ENCODE results near the gene FOXE3. TPM values are rescaled to one million over a fixed set of nuclear protein-coding genes. Genes with fewer than 3 reads are reported as not detected.

Gene FOXE3
- total RNA-seq, 1 experiment from 2014 or later, result not detected

DNA sequence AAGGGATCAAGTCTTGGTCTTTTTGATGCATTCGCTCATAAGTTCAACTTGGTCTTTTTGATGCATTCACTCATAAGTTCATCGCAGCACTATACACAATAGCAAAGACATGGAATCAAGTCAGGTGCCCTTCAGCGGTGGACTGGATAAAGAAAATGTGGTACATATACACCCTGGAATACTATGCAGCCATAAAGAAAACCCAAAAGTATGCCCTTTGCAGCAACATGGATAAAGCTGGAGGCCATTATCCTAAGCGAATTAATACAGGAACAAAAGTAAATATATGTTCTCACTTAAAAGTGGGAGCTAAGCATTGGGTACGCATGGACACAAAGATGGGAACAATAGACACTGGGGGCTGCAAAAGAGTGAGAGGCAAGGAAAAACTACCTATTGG is 29.8 kb upstream of the FOXE3 start:
- Histone ChIP-seq H3K36me3 (ENCODE audit: control insufficient read depth, insufficient read depth, low read length) (no peaks in the 10 kb centered on the region), H3K4me3 (ENCODE audit: low read depth, low read length) (no peak overlapping the region), H3K9me3 (0 out of 2 replicates have a peak, but pooled peaks cover 4% of the 10 kb centered on the region), H3K4me1 (peaks cover 60% of the 10 kb centered on the region), H3K27me3 (replicated peaks; ENCODE audit: control insufficient read depth, insufficient read depth, low read length) (no peaks in the 10 kb centered on the region)
- intact Hi-C loops (cut with micrococcal nuclease; ENCODE audit: unreplicated experiment), result loop anchor here (5.0 kb wide), 1 partner anchor 51 kb away; the partner anchor contains the start of gene FOXD2
- H3K4me3 Mint-ChIP-seq (ENCODE audit: unreplicated experiment), result no peak overlapping the region
- CTCF ChIA-PET, result interaction anchor here (0.6 kb wide), 2 partner anchors 207 to 311 kb away, joined by 3 read pairs; no protein-coding TSS in a partner anchor
- TF ChIP-seq, protein P1, sequence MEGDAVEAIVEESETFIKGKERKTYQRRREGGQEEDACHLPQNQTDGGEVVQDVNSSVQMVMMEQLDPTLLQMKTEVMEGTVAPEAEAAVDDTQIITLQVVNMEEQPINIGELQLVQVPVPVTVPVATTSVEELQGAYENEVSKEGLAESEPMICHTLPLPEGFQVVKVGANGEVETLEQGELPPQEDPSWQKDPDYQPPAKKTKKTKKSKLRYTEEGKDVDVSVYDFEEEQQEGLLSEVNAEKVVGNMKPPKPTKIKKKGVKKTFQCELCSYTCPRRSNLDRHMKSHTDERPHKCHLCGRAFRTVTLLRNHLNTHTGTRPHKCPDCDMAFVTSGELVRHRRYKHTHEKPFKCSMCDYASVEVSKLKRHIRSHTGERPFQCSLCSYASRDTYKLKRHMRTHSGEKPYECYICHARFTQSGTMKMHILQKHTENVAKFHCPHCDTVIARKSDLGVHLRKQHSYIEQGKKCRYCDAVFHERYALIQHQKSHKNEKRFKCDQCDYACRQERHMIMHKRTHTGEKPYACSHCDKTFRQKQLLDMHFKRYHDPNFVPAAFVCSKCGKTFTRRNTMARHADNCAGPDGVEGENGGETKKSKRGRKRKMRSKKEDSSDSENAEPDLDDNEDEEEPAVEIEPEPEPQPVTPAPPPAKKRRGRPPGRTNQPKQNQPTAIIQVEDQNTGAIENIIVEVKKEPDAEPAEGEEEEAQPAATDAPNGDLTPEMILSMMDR (IDR thresholded peaks at IDR 0.05; ENCODE audit: insufficient read depth in 1 of 2, low read depth in 1 of 2, low read length in 1 of 2, severe bottlenecking in 1 of 2, unreplicated experiment in 1 of 2), result no peak
- POLR2A ChIA-PET, result no interaction called here
- H3K9me3 Mint-ChIP-seq (ENCODE audit: unreplicated experiment), result no peaks in the 10 kb centered on the region
- peaks cover 36% of the 10 kb centered on the region for H3K36me3 Mint-ChIP-seq (ENCODE audit: insufficient read depth, unreplicated experiment)
- peaks cover 38% of the 10 kb centered on the region for H3K4me1 Mint-ChIP-seq (ENCODE audit: low read depth, unreplicated experiment)
- no peaks in the 10 kb centered on the region for H3K27me3 Mint-ChIP-seq (ENCODE audit: insufficient read depth, unreplicated experiment)
- BruUV-seq (replicated peaks), result no TSS peak
- DNase-seq, result no peak
- peak overlapping the region; percentile 33 for H3K27ac Mint-ChIP-seq (ENCODE audit: unreplicated experiment)

DNA sequence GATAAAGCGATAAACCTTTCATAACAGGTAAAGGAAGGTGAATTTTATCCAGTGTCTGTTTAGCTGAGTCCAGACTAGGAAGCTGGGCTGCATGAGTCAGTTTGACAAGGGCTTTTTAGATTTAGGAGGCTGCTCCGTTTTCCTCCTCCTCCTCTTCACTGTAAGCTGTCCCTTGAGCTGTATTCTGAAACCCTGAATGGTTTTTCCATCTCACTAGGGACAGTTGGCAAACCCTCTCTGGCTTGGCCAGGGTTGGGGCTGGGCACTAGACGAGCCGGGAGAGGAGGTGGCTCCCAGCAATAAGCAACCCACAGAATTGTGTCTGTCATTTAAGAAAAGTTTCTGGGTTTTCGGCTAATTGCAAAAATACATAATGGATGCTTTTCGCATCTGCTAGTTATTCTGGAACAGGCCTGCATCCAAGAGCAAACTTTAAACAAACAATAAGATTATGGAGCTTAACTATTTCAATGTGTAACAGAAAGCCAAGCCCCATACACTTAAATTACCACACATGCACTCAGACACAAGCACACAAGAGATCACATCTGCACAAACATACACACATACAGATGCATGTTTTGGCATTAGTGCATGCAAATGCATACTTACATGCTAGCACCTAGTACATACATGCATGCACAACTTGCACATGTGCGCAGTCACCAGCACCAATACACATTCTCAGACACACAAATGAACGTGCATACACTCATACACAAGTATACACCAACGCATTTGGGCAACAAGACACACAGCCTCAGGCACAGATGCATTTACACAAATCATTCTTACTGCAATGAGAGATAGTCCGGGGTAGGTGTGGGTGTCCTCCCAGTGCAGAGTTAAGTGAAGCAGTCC is 27.8 kb upstream of the FOXE3 start:
- no TSS peak for BruUV-seq (replicated peaks)
- 0 out of 2 replicates have a peak, but pooled peaks cover 4% of the 10 kb centered on the region for H3K9me3 ChIP-seq
- POLR2A ChIA-PET, result no interaction called here
- Mint-ChIP-seq H3K36me3 (ENCODE audit: insufficient read depth, unreplicated experiment) (peaks cover 25% of the 10 kb centered on the region), H3K27ac (ENCODE audit: unreplicated experiment) (peak overlapping the region; percentile 69), H3K4me1 (ENCODE audit: low read depth, unreplicated experiment) (peaks cover 52% of the 10 kb centered on the region), H3K27me3 (ENCODE audit: insufficient read depth, unreplicated experiment) (no peaks in the 10 kb centered on the region), H3K4me3 (ENCODE audit: unreplicated experiment) (peak overlapping the region; percentile 15), H3K9me3 (ENCODE audit: unreplicated experiment) (no peaks in the 10 kb centered on the region)
- DNase-seq, result no peak
- TF ChIP-seq, protein P1 (IDR thresholded peaks at IDR 0.05; ENCODE audit: insufficient read depth in 1 of 2, low read depth in 1 of 2, low read length in 1 of 2, severe bottlenecking in 1 of 2, unreplicated experiment in 1 of 2), result no peak
- H3K36me3 ChIP-seq (ENCODE audit: control insufficient read depth, insufficient read depth, low read length), result no peaks in the 10 kb centered on the region
- H3K4me3 ChIP-seq (ENCODE audit: low read depth, low read length), result no peak overlapping the region
- intact Hi-C loops (cut with micrococcal nuclease; ENCODE audit: unreplicated experiment), result loop anchor here (1.0 to 5.0 kb wide), 2 partner anchors 36 to 49 kb away; partner anchors contain the start of gene FOXD2
- H3K27me3 ChIP-seq (replicated peaks; ENCODE audit: control insufficient read depth, insufficient read depth, low read length), result no peaks in the 10 kb centered on the region
- peaks cover 53% of the 10 kb centered on the region for H3K4me1 ChIP-seq
- CTCF ChIA-PET, result interaction anchor here (1.0 to 3.9 kb wide), 9 partner anchors 32 to 338 kb away, joined by 3 to 39 read pairs (median 5); partner anchors contain the start of gene FOXD2

DNA sequence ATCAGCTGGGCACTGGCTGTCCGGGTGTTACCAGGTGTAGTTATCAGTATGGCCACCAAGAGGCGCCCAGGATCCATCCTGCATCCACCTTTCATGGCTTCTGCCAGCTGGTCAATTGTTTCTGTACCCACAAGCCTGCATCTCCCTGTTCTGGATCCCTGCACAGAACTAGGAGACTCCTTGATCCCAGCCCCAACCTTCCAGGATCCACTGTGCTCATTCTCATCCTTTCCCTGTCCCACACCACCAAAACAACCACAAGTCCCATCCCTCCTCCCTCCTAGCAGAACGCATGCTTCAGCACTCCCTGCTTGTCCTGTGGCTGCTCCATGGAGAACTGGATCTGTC is 27.2 kb upstream of the FOXE3 start:
- BruUV-seq (replicated peaks), result no TSS peak
- Mint-ChIP-seq H3K36me3 (ENCODE audit: insufficient read depth, unreplicated experiment) (peaks cover 19% of the 10 kb centered on the region), H3K27ac (ENCODE audit: unreplicated experiment) (peak overlapping the region; percentile 69), H3K9me3 (ENCODE audit: unreplicated experiment) (no peaks in the 10 kb centered on the region), H3K4me3 (ENCODE audit: unreplicated experiment) (peak overlapping the region; percentile 15), H3K4me1 (ENCODE audit: low read depth, unreplicated experiment) (peaks cover 52% of the 10 kb centered on the region), H3K27me3 (ENCODE audit: insufficient read depth, unreplicated experiment) (no peaks in the 10 kb centered on the region)
- no peaks in the 10 kb centered on the region for H3K36me3 ChIP-seq (ENCODE audit: control insufficient read depth, insufficient read depth, low read length)
- DNase-seq, result peak; percentile 67 to 74
- H3K4me3 ChIP-seq (ENCODE audit: low read depth, low read length), result no peak overlapping the region
- ChIA-PET POLR2A (no interaction called here), CTCF (interaction anchor here (1.0 to 3.9 kb wide), 9 partner anchors 32 to 337 kb away, joined by 3 to 39 read pairs (median 5); partner anchors contain the start of gene FOXD2)
- 0 out of 2 replicates have a peak, but pooled peaks cover 4% of the 10 kb centered on the region for H3K9me3 ChIP-seq
- TF ChIP-seq, protein P1 (IDR thresholded peaks at IDR 0.05; ENCODE audit: insufficient read depth in 1 of 2, low read depth in 1 of 2, low read length in 1 of 2, severe bottlenecking in 1 of 2, unreplicated experiment in 1 of 2), result peak; percentile 70 to 74
- intact Hi-C loops (cut with micrococcal nuclease; ENCODE audit: unreplicated experiment), result loop anchor here (1.0 to 5.0 kb wide), 3 partner anchors 35 to 320 kb away; partner anchors contain the start of gene FOXD2
- no peaks in the 10 kb centered on the region for H3K27me3 ChIP-seq (replicated peaks; ENCODE audit: control insufficient read depth, insufficient read depth, low read length)
- peaks cover 48% of the 10 kb centered on the region for H3K4me1 ChIP-seq
